ENCODE results near the gene C6orf136.
A peak's percentile ranks its signal among the peaks of the same experiment; 100 is the strongest.

Gene C6orf136

GRCh38 chr6:30615958-30616810 is 30.7 kb upstream of the C6orf136 start:
- no peak for DNase-seq (ENCODE audit: low read depth in 2 of 2)

DNA sequence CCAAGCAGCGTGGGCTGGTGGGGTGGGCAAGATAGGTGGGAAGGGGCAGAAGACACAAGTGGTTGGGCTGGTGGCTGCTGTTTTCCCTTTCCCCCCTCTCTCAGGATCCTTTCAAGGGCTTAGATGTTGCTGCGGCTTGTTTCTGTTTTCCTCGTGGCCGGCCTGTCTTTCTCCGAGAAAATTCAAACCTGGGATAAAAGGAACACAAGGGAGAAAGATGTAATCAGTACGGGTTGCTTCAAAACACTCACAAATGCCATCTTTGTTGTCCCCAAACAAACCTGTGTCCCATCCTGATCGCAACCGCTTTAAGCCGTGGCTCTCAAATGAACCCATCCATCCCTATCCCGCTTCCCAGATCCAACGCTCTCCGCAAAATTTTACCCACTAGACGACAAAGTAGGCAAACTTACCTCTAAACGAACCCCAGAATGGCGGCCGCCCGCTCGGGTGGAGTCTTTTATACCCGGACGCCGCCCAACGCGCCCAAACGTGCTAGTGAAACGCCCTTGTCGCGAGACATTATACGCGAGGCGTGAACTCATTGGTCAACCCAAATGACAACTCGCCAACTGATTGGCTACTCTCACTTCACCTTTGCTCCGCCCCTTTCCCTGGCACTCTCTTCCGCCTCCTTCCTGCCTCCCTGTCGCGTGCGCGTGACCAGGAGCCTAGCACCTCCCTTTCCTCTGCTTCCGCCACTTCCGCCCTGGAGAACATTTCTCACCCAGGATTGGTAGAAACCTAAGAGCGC is 29.9 kb upstream of the C6orf136 start, which contains the start of gene PPP1R10:
PPP1R10 (minus strand) TSS at position 433 of the 754 bp plus-strand sequence. CDS start 7,299 bp downstream, outside the sequence.
- peak; percentile 97 to 98 for DNase-seq (ENCODE audit: low read depth in 2 of 2)

DNA sequence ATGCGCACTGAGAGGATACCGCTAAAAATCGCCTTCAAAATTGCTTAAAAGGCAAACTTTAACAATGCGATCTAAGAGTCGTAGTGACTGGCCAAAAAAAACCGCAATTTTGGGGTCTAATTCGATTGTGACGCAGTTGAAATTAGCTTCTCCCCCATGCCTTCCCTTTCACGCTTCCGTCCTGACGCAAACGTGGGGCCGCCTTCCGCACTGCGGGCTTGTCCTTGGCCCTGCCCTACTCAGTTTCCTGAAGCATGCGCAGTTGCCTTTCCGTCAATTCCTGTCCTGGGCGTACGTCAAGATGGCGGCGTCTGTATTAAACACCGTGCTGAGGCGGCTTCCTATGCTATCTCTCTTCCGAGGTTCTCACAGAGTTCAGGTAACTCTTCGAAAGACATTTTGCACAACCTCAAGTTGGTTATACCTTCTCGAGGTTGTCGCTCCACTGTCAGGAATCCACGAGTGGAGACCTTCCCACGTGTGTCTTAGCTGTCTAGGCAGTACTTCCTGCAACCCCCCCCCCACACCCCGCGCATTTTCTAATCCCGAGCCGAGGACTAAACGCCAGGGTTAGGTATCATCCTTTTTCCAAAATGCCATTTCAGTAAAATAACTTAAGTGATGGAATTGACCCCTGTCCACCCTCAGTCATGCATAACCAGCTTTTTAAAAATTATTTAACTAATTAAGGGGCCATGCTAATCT is 29.2 kb upstream of the C6orf136 start, which contains the start of gene MRPS18B:
MRPS18B (plus strand) TSS at position 276 of the 705 bp plus-strand sequence; CDS start at position 302, 26 bp downstream.
- DNase-seq (ENCODE audit: low read depth in 2 of 2): peak; percentile 96

DNA sequence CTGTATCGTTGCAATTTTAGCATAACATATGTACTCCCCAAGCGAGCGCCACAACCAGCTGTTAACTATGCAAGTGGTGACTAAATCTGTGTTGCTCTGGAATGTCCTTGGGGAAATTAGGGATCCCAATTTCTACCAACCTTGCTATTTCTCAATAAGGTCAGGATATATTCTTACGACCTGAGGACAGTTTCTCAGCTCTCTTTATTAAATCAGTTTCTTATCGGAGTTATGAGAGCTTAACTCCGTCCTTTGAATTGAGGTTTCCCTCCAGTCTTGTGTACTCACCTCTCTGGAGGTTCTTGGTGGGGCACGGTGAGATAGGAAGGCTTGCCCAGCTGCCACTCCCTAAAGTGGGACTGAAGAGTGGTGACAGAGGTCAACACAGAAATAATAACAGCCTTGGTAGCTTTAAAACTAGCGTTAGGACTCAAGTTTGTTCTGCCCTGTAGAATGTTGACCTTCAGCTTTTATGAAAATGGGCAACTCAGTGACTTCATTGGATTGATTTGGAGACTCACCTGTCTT is 28.6 kb upstream of the C6orf136 start:
- no peak for DNase-seq (ENCODE audit: low read depth in 2 of 2)

- DNase-seq (ENCODE audit: low read depth in 2 of 2): no peak
Observed at GRCh38 chr6:30619561-30619960, 27.4 kb upstream of the C6orf136 start.

GRCh38 chr6:30625511-30625910 is 21.4 kb upstream of the C6orf136 start:
- no peak for DNase-seq (ENCODE audit: low read depth in 2 of 2)

GRCh38 chr6:30626484-30627366 is 20.2 kb upstream of the C6orf136 start, which contains the start of gene ATAT1:
TSS of gene ATAT1 (plus strand) at chr6:30626874.
- peak; percentile 78 to 81 for DNase-seq (ENCODE audit: low read depth in 2 of 2)

GRCh38 chr6:30635834-30636233 is 11.1 kb upstream of the C6orf136 start:
- DNase-seq (ENCODE audit: low read depth in 2 of 2): no peak

DNA sequence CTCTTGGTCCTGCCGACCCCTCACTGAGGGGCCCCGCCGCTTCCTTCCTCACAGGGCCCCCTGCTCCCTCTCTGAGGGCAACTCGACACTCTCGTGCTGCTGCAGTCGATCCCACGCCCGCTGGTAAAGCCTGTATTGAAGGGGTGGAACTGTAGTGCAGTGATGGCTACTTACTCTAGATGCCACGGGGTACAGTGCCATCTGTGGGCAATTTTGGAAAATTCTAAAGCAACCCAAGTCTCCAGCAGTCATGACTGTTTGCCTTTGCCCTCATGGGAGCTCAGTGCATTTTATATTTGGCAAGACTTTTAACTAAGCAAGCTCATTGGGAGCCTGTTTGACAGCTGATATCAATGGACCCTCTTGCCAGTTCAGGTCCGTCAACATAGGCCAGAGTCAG is 6.5 kb upstream of the C6orf136 start:
- no peak for DNase-seq (ENCODE audit: low read depth in 2 of 2)

GRCh38 chr6:30641048-30641447 is 5.9 kb upstream of the C6orf136 start:
- no peak for DNase-seq (ENCODE audit: low read depth in 2 of 2)

DNA sequence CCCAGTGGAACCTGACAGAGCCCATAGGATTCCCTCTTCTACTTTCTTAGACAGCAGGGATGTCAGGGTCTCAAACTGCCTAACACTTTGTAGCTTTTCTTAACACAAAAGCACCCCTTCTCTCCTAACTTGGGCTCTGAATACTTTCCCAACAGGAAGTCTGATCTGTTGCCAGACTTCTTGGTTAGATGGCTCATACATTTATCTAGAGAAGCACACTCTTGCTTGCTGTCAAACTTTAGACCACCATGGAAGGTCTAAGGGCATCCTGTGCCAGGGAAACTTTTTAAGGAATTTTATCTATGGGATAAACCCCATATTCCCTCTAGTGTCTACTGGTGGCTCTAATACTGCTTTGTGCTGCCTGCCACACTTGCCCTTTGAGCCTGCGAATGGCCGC is 3.3 kb upstream of the C6orf136 start:
- DNase-seq (ENCODE audit: low read depth in 2 of 2): no peak

- no peak for DNase-seq (ENCODE audit: low read depth in 2 of 2)
Observed at GRCh38 chr6:30644769-30645168, 2.2 kb upstream of the C6orf136 start.

GRCh38 chr6:30645989-30646388 is 944 bp upstream of the C6orf136 start:
- no peak for DNase-seq (ENCODE audit: low read depth in 2 of 2)

DNA sequence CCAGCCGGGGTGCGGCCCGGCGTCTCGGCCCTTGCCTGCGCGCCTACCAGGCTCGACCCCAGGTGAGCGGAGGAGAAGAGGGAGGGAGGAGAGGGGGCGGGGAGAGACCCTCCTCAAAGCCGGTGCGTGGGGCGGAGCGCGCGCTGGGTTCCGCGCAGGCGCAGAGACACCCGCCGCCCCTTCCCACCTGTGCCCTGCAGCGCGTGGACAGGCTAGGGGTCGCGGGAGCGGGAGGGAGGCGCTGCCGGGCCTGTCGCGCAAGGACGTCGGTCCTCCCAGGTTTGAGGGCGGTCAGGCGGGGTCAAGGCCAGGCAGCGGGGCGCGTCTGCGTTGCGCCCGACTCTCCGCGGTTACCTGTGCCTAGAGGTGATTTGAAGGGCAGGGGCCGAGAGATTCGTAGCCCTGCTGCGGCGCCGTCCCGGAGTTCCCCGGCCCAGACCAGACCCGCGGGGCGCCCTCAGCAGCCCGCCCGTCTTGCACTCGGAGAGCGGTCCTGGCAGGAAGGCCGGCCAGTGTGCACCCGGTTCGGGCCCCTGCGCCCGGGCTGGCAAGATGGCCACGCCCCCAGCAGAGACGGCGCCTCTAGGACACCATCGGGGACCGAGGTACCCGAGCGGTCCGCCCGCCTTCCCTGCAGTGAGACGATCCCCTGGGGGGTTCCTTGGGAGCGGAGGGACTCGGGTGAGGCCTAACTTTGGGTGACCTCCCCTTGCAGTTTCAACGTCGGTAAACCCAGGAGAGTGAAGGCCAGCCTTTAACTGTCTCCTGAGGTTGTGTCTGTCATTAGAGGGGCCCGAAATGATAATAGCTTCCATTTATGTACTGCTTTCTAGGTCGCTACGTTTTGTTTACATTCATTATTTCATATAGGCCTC is 546 bp downstream of the C6orf136 start:
- DNase-seq (ENCODE audit: low read depth in 2 of 2): peak; percentile 74 to 80

DNA sequence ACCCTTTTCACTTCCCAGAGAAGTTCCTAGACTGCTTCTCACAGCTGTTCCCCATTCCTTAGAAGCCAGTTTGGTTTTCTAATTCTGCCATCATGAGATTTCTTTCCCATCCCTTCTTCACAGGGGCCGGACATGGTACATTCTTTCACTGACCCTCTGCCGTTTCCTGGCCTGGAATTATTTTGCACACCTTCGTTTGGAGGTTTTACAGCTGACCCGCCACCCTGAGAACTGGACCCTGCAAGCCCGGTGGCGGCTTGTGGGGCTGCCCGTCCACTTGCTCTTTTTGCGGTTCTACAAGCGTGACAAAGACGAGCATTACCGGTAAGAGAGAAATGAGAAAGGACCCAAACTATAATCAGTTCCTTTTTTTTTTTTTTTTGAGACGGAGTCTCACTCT is 4.2 kb downstream of the C6orf136 start:
- no peak for DNase-seq (ENCODE audit: low read depth in 2 of 2)

- DNase-seq (ENCODE audit: low read depth in 2 of 2): no peak
Observed at GRCh38 chr6:30654798-30655742, 8.1 kb downstream of the C6orf136 start.

DNA sequence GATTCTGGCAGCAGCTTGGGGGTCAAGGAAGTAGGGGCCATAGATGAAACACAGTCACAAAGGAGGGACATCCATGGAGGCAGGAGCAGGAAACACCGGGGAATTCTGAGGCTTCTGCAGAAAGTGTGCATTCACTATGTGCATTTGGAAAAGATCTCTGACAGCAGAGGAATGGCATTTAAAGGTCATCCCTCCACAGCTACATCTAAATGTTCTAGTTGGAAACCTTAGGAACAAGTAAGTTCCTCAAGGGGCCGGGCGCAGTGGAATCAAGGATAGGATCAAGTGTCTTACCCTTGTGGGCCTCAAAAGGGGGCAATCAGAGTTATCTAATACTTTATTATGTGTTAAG is 8.8 kb downstream of the C6orf136 start:
- DNase-seq (ENCODE audit: low read depth in 2 of 2): no peak

DNA sequence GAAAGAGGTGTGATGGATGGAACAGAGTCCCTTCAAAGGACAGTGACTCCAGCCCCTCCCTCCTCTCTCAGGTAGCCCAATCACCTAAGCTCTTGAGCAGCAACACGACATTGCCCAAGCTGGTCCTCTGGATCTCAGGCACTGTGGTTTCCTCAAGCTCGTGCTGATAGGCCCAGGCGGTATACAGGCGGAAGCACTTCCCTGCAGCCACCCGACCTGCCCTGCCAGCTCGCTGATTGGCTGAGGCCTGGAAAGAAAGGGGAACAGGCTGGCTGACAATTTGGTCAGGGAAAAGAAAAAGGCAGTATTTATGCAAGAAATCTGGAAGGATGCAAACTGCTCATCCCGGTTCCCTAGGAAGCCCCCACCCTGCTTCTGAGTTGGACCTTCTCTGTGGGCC is 9.6 kb downstream of the C6orf136 start:
- no peak for DNase-seq (ENCODE audit: low read depth in 2 of 2)

DNA sequence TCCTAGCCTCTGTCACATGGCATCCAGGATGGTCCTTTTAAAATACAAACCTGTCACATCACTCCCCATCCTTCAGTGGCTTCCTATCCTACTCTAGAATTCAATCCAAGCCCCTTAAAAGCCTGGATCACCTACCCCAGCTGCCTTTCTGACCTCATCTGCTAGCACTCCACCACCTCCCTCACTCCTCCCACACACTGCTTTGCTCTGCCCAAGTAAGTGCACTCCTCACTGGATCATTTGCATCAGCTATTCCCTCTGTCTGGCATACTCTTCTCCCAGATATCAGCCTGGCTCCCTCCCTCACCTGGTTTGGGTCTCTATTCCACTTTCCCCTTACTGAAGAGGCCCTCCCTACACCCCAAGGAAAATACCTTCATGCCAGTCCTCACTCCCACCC is 10.5 kb downstream of the C6orf136 start:
- DNase-seq (ENCODE audit: low read depth in 2 of 2): no peak
